ENCODE measurements around the gene PLXNB2.
A peak's percentile ranks its signal among the peaks of the same experiment; 100 is the strongest.

PLXNB2 gene

GRCh38 chr22:50329236-50329635 is 21.8 kb upstream of the PLXNB2 start (continued):
- no peak for TF ChIP-seq ZBTB11 (tag by site-specific recombination; conservative IDR thresholded peaks at IDR 0.05; ENCODE audit: low read depth)
- TF ChIP-seq HOXA7 (CRISPR knock-in tag; IDR thresholded peaks at IDR 0.05; ENCODE audit: borderline replicate concordance): no peak
- peak; percentile 66 for TF ChIP-seq GLIS1 (tag by site-specific recombination; IDR thresholded peaks at IDR 0.05)
- TF ChIP-seq ZNF623 (tag by site-specific recombination; IDR thresholded peaks at IDR 0.05): no peak
- TF ChIP-seq ZBTB8A (tag by site-specific recombination; IDR thresholded peaks at IDR 0.05): no peak
- no peak for TF ChIP-seq ZEB2 (tag by site-specific recombination; IDR thresholded peaks at IDR 0.05)

GRCh38 chr22:50327711-50328019 is 20.2 kb upstream of the PLXNB2 start:
- H3K4me3 ChIP-seq (ENCODE audit: low read depth, low read length): peak overlapping the region; percentile 66
- no peak for TF ChIP-seq ZNF202 (tag by site-specific recombination; IDR thresholded peaks at IDR 0.05; ENCODE audit: borderline replicate concordance)
- TF ChIP-seq ZBTB20 (tag by site-specific recombination; IDR thresholded peaks at IDR 0.05): 0 out of 2 replicates have a peak, but pooled peaks have one; percentile 32
- no peak for TF ChIP-seq HOXC10 (CRISPR knock-in tag; IDR thresholded peaks at IDR 0.05)
- TF ChIP-seq ZBTB6 (tag by site-specific recombination; IDR thresholded peaks at IDR 0.05): no peak
- H3K9me3 ChIP-seq (ENCODE audit: control insufficient read depth, insufficient read depth, low read depth, low read length): no peaks in the 10 kb centered on the region
- H3K4me1 ChIP-seq (ENCODE audit: control insufficient read depth, insufficient read depth, low read length): no peaks in the 10 kb centered on the region
- H3K27ac ChIP-seq (ENCODE audit: extremely low read depth, low read depth, low read length): peak overlapping the region; percentile 85
- H3K36me3 ChIP-seq (ENCODE audit: control insufficient read depth in 2 of 2, insufficient read depth in 1 of 2, low read length in 2 of 2): no peaks in the 10 kb centered on the region
- ChIA-PET CTCF (interaction anchor here (0.6 to 5.3 kb wide), 12 partner anchors 9 to 170 kb away, joined by 3 to 36 read pairs (median 5); partner anchors contain the start of gene HDAC10), POLR2A (interaction anchor here (0.5 to 1.8 kb wide), 5 partner anchors 14 to 56 kb away, joined by 3 to 9 read pairs (median 5); no protein-coding TSS in a partner anchor)

GRCh38 chr22:50326956-50327710 is 19.7 kb upstream of the PLXNB2 start, which contains the start of gene DENND6B:
Gene DENND6B (minus strand): TSS chr22:50327012. CDS start chr22:50326988, 24 bp downstream.
- ChIA-PET CTCF (interaction anchor here (0.6 to 5.3 kb wide), 16 partner anchors 10 to 171 kb away, joined by 3 to 36 read pairs (median 4); partner anchors contain the start of gene HDAC10), POLR2A (interaction anchor here (0.5 to 1.7 kb wide), 5 partner anchors 15 to 116 kb away, joined by 3 to 9 read pairs (median 4); no protein-coding TSS in a partner anchor)
- Histone ChIP-seq H3K4me3 (ENCODE audit: low read depth, low read length) (peak within 1 kb of the TSS; percentile 66), H3K36me3 (ENCODE audit: control insufficient read depth in 2 of 2, insufficient read depth in 1 of 2, low read length in 2 of 2) (no peaks in the 10 kb centered on the region), H3K27ac (ENCODE audit: extremely low read depth, low read depth, low read length) (peak within 1 kb of the TSS; percentile 85), H3K9me3 (ENCODE audit: control insufficient read depth, insufficient read depth, low read depth, low read length) (no peaks in the 10 kb centered on the region), H3K4me1 (ENCODE audit: control insufficient read depth, insufficient read depth, low read length) (no peaks in the 10 kb centered on the region)
- no peak for TF ChIP-seq ZNF623 (tag by site-specific recombination; IDR thresholded peaks at IDR 0.05)
- TF ChIP-seq ZFP41 (tag by site-specific recombination; IDR thresholded peaks at IDR 0.05; ENCODE audit: borderline replicate concordance): no peak
- peak; percentile 76 for TF ChIP-seq ZBTB26 (tag by site-specific recombination; optimal IDR thresholded peaks at IDR 0.05)
- TF ChIP-seq ZNF341 (tag by site-specific recombination; IDR thresholded peaks at IDR 0.05; ENCODE audit: low read depth): 0 out of 2 replicates have a peak, but pooled peaks have one; percentile 14
- TF ChIP-seq ZNF561 (tag by site-specific recombination; IDR thresholded peaks at IDR 0.05; ENCODE audit: borderline replicate concordance): peak; percentile 76; the same call in 1 of the 2 replicates
- no peak for TF ChIP-seq ZNF658 (tag by site-specific recombination; IDR thresholded peaks at IDR 0.05)
- peak; percentile 28; the same call in 1 of the 2 replicates for TF ChIP-seq PRDM10 (tag by site-specific recombination; IDR thresholded peaks at IDR 0.05)
- TF ChIP-seq ZNF692 (tag by site-specific recombination; IDR thresholded peaks at IDR 0.05): peak; percentile 78

Measured in HEK293 (cell line).